GM12878 (cell line): ENCODE measurements around the gene ECM1. TPM values are rescaled to one million over a fixed set of nuclear protein-coding genes. Genes with fewer than 3 reads are reported as not detected.

ENCODE experiments used
- ATAC-seq: fragments of 200-7000 bp; cut with Tn5 transposase; 3 replicates; pipeline ENCODE4 v1.9.1; 2020; ENCODE audit warnings: mild to moderate bottlenecking, moderate library complexity
- BruUV-seq: library from RNA; stranded (reverse); fragments of 400-500 nt; replicated peaks from 2 replicates; lab custom pipeline; 2021; lab: Mats Ljungman, UMichigan
- CTCF ChIA-PET: fragments of 300-600 bp; sonication (Branson Sonifier 250); formaldehyde crosslinking; extraction: SDS; loops from one replicate; lab custom pipeline; 2021; ENCODE audit warnings: inconsistent platforms; lab: Yijun Ruan, JAX
- POLR2A ChIA-PET: fragments of 350-600 bp; formaldehyde crosslinking; extraction: SDS; loops from one replicate; lab custom pipeline; 2021; ENCODE audit warnings: inconsistent platforms; lab: Charles Lee
- RAD21 ChIA-PET: fragments of 300-600 bp; sonication (Branson Sonifier 250); formaldehyde crosslinking; loops from one replicate; lab custom pipeline; 2023; ENCODE audit warnings: antibody characterized with exemption; ENCODE audit not compliant: unreplicated experiment; lab: Charles Lee
- SMC1A ChIA-PET: fragments of 300-600 bp; sonication (Branson Sonifier 250); formaldehyde crosslinking; loops from one replicate; lab custom pipeline; 2023; ENCODE audit not compliant: unreplicated experiment, uncharacterized antibody; lab: Charles Lee
- DNase-seq: peaks from one replicate; pipeline ENCODE4 v3.0.0-alpha.2; 2011; ENCODE audit warnings: low read depth, low spot score
- FAIRE-seq: peaks from 3 replicates; lab custom pipeline; 2011; peaks lifted over from hg19 to GRCh38; lab: Jason Lieb, UNC
- H2AFZ ChIP-seq: 2 replicates; pipeline ENCODE4 v1.6.0; 2011; ENCODE audit warnings: low read depth, low read length, control low read depth; ENCODE audit not compliant: control insufficient read depth
- H3K27ac ChIP-seq: 2 replicates; pipeline ENCODE4 v1.5.1; 2011; ENCODE audit warnings: control low read depth; ENCODE audit not compliant: control insufficient read depth, insufficient read depth
- H3K27me3 ChIP-seq, 2 experiments: replicated peaks in 1 of 2; 2 replicates each; pipeline versions ENCODE4 v1.6.0 to v1.6.1; 2011; ENCODE audit warnings: low read length in 1 of 2; ENCODE audit not compliant: control insufficient read depth in 2 of 2, insufficient read depth in 2 of 2
- H3K36me3 ChIP-seq, 2 experiments: 2 replicates each; pipeline ENCODE4 v1.5.1; 2011; ENCODE audit warnings: low read length in 1 of 2; ENCODE audit not compliant: control insufficient read depth in 2 of 2, insufficient read depth in 2 of 2
- H3K4me1 ChIP-seq: 2 replicates; pipeline ENCODE4 v1.6.1; 2011; ENCODE audit warnings: mild to moderate bottlenecking, low read length, moderate library complexity, mixed read lengths; ENCODE audit not compliant: control insufficient read depth, insufficient read depth
- H3K4me2 ChIP-seq: 2 replicates; pipeline ENCODE4 v1.6.0; 2011; ENCODE audit warnings: control low read depth; ENCODE audit not compliant: control insufficient read depth, insufficient read depth
- H3K4me3 ChIP-seq: fragments of 200-600 bp; sonication (generic); 2 replicates; pipeline ENCODE4 v1.5.1; 2016
- H3K79me2 ChIP-seq: 2 replicates; pipeline ENCODE4 v1.6.0; 2011; ENCODE audit warnings: low read length; ENCODE audit not compliant: control insufficient read depth, insufficient read depth
- H3K9ac ChIP-seq: 2 replicates; pipeline ENCODE4 v1.8.0; 2011; ENCODE audit warnings: low read length, control low read depth, mixed read lengths; ENCODE audit not compliant: control insufficient read depth, insufficient read depth
- H3K9me3 ChIP-seq: replicated peaks from 3 replicates; pipeline ENCODE4 v1.5.1; 2011; ENCODE audit warnings: mild to moderate bottlenecking, low read length; ENCODE audit not compliant: control insufficient read depth, insufficient read depth
- H4K20me1 ChIP-seq: 2 replicates; pipeline ENCODE4 v1.6.0; 2011; ENCODE audit not compliant: control insufficient read depth, insufficient read depth
- CBX3 ChIP-seq: fragments of 200-600 bp; sonication (generic); IDR thresholded peaks from 2 replicates; pipeline ENCODE4 v1.6.1; 2016; ENCODE audit warnings: low read depth, borderline replicate concordance
- CHD2 ChIP-seq: IDR thresholded peaks from 2 replicates; pipeline ENCODE4 v1.6.1; 2011; ENCODE audit warnings: low read depth, low read length, improper control_type of control experiment, borderline replicate concordance
- EGR1 ChIP-seq, 2 experiments: IDR thresholded peaks; 1 replicate in 1 of 2; 2 replicates in 1 of 2; pipeline ENCODE4 v1.6.1; 2011 to 2012; ENCODE audit warnings: low read depth in 2 of 2, low read length in 2 of 2, borderline replicate concordance in 1 of 2, mild to moderate bottlenecking in 1 of 2, moderate library complexity in 1 of 2
- ETV6 ChIP-seq, 2 experiments: fragments of 450-650 bp in 1 of 2; IDR thresholded peaks in 1 of 2; conservative IDR thresholded peaks in 1 of 2; 2 replicates each; pipeline ENCODE4 v1.6.1; 2014; ENCODE audit warnings: antibody characterized with exemption in 1 of 2, borderline replicate concordance in 1 of 2, low read depth in 1 of 2, mild to moderate bottlenecking in 1 of 2, moderate library complexity in 1 of 2
- EZH2 ChIP-seq: IDR thresholded peaks from 2 replicates; pipeline ENCODE4 v1.6.1; 2012; ENCODE audit warnings: low read depth, mild to moderate bottlenecking, control low read depth, inconsistent platforms, low read length, borderline replicate concordance; ENCODE audit not compliant: control insufficient read depth
- KLF5 ChIP-seq: fragments of 450-650 bp; IDR thresholded peaks from 2 replicates; pipeline ENCODE4 v1.6.1; 2014; ENCODE audit warnings: mild to moderate bottlenecking; ENCODE audit not compliant: partially characterized antibody
- NRF1 ChIP-seq: conservative IDR thresholded peaks from 2 replicates; pipeline ENCODE4 v1.6.1; 2011; ENCODE audit warnings: mild to moderate bottlenecking, low read depth, low read length, improper control_type of control experiment
- RAD21 ChIP-seq: IDR thresholded peaks from 2 replicates; pipeline ENCODE4 v1.6.1; 2011; ENCODE audit warnings: mild to moderate bottlenecking, low read depth, low read length, moderate library complexity; ENCODE audit not compliant: insufficient read depth
- RCOR1 ChIP-seq: conservative IDR thresholded peaks from 2 replicates; pipeline ENCODE4 v1.6.1; 2012; ENCODE audit warnings: low read depth, low read length, improper control_type of control experiment
- RELA ChIP-seq: fragments of 450-650 bp; IDR thresholded peaks from 2 replicates; pipeline ENCODE4 v1.8.0; 2014; ENCODE audit warnings: borderline replicate concordance; ENCODE audit not compliant: partially characterized antibody
- SIN3A ChIP-seq: IDR thresholded peaks from 2 replicates; pipeline ENCODE4 v1.6.1; 2012; ENCODE audit warnings: low read depth, low read length, improper control_type of control experiment
- TBL1XR1 ChIP-seq: IDR thresholded peaks from 2 replicates; pipeline ENCODE4 v1.6.1; 2012; ENCODE audit warnings: low read depth, low read length, improper control_type of control experiment
- ZBED1 ChIP-seq: IDR thresholded peaks from 2 replicates; pipeline ENCODE4 v1.6.1; 2016; ENCODE audit warnings: borderline replicate concordance
- WGBS: methylation state at CpG from one replicate; pipeline ENCODE4 v1.1.6; 2016; ENCODE audit warnings: low lambda C conversion rate; ENCODE audit not compliant: insufficient replicate concordance, insufficient coverage; ENCODE audit errors: missing lambda C conversion rate; 5-methylcytosine and 5-hydroxymethylcytosine counted together
- in situ Hi-C: fragments of 300-500 bp; cut with MboI; formaldehyde crosslinking; loops from 9 replicates; pipeline ENCODE4 v1.14.3; 2018; ENCODE audit warnings: mixed read lengths
- intact Hi-C: fragments of 100-400 bp; cut with micrococcal nuclease; formaldehyde crosslinking; loops from one replicate; pipeline ENCODE4 v1.14.2; 2022; ENCODE audit not compliant: unreplicated experiment
- polyA plus RNA-seq, 11 experiments: library from polyadenylated mRNA; depleted of rRNA in 4 of 11; unstranded in 6 of 11; stranded (reverse) in 5 of 11; fragments of >200 nt; fragmentation: Nextera tagmentation in 4 of 11; fragmentation: Illumina TruSeq in 1 of 11; extraction: Ambion mirVana in 4 of 11; extraction: Trizol in 1 of 11; gene quantifications; 1 replicate in 1 of 11; 2 replicates in 10 of 11; pipeline versions ENCODE4 v1.2.1 to v1.2.3, GENCODE V29; 2011 to 2016; ENCODE audit warnings: inconsistent platforms in 2 of 11, missing spikeins in 2 of 11, low read depth in 1 of 11
- total RNA-seq, 4 experiments: library from RNA; depleted of rRNA in 3 of 4; stranded (reverse); fragments of >200 nt in 3 of 4; fragmentation: Illumina TruSeq in 1 of 4; extraction: Trizol in 1 of 4; gene quantifications; 2 replicates each; pipeline versions ENCODE4 v1.2.1 to v1.2.3, GENCODE V29; 2013 to 2021
- TF ChIP-seq, protein P1 (sequence below): fragments of 150-350 bp; IDR thresholded peaks from 2 replicates; pipeline ENCODE4 v1.6.1; 2014; ENCODE audit warnings: mild to moderate bottlenecking, low read depth, low read length
- TF ChIP-seq, protein P2 (sequence below): fragments of 450-650 bp; IDR thresholded peaks from 2 replicates; pipeline ENCODE4 v1.6.1; 2016; ENCODE audit warnings: mild to moderate bottlenecking, moderate library complexity, borderline replicate concordance
- TF ChIP-seq, protein P3 (sequence below): fragments of 450-650 bp; IDR thresholded peaks from 2 replicates; pipeline ENCODE4 v1.6.1; 2018; ENCODE audit warnings: mild to moderate bottlenecking, low read depth, moderate library complexity; ENCODE audit not compliant: partially characterized antibody

The ECM1 gene
- total and polyA plus RNA-seq, 10 of the 15 experiments (the other 5 are each of a cell fraction or from before 2014, with no cell fraction given) = 0.06 to 1.3 (median 0.60) TPM

DNA sequence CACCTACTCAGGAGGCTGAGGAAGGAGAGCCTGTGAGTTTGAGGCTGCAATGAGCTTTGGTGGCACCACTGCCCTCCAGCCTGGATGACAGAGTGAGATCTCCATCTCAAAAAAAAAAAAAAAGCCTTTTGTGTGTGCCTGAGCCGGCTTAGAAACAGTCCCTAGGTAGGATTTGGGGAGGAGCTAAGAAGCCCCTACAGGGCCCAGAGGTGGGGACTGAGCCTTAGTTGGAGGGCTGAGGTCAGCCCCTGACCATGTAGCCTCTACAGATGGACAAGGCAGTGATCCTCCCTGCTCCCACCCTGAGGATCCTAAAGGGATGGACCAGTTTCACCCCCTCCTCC, 43.8 kb downstream of the ECM1 start:
- DNase-seq = no peak
- CTCF ChIA-PET = interaction anchor here (1.1 to 2.9 kb wide), 3 partner anchors 9 to 20 kb away, joined by 3 to 14 read pairs (median 8); no protein-coding TSS in a partner anchor
- Histone ChIP-seq H2AFZ (no peak overlapping the region), H3K4me2 (no peak overlapping the region), H3K4me3 (no peak overlapping the region), H3K27ac (no peak overlapping the region), H3K9me3 (no peaks in the 10 kb centered on the region), H3K36me3 (no peaks in the 10 kb centered on the region), H4K20me1 (no peaks in the 10 kb centered on the region), H3K4me1 (peaks cover 3% of the 10 kb centered on the region; the same call in 1 of the 2 replicates), H3K9ac (no peak overlapping the region), H3K79me2 (no peaks in the 10 kb centered on the region), H3K27me3 (no peaks in the 10 kb centered on the region; a peak in 1 of 4 replicates)
- SMC1A ChIA-PET = interaction anchor here (1.1 kb wide), 1 partner anchor 69 kb away, joined by 3 read pairs; no protein-coding TSS in a partner anchor
- ATAC-seq = no peak
- intact Hi-C loops (no loop called here), in situ Hi-C loops (no loop called here)
- POLR2A ChIA-PET = interaction anchor here (0.7 kb wide), 2 partner anchors 17 to 200 kb away, joined by 3 to 5 read pairs; no protein-coding TSS in a partner anchor
- BruUV-seq = no TSS peak
- RAD21 ChIA-PET = no interaction called here
- FAIRE-seq = peak; percentile 31
- WGBS = 25% methylated on average over 1 of the region's 1 CpG
- TF ChIP-seq, protein P1, sequence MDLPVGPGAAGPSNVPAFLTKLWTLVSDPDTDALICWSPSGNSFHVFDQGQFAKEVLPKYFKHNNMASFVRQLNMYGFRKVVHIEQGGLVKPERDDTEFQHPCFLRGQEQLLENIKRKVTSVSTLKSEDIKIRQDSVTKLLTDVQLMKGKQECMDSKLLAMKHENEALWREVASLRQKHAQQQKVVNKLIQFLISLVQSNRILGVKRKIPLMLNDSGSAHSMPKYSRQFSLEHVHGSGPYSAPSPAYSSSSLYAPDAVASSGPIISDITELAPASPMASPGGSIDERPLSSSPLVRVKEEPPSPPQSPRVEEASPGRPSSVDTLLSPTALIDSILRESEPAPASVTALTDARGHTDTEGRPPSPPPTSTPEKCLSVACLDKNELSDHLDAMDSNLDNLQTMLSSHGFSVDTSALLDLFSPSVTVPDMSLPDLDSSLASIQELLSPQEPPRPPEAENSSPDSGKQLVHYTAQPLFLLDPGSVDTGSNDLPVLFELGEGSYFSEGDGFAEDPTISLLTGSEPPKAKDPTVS = no peak
- TF ChIP-seq CHD2 = no peak
- no peak for TF ChIP-seq EGR1 (IDR thresholded peaks at IDR 0.05; ENCODE audit: borderline replicate concordance in 1 of 2, low read depth in 2 of 2, low read length in 2 of 2)
- TF ChIP-seq EZH2 = no peak
- TF ChIP-seq RCOR1 = no peak
- TF ChIP-seq KLF5 = no peak
- no peak for TF ChIP-seq CBX3
- no peak for TF ChIP-seq SIN3A
- no peak for TF ChIP-seq ETV6 (conservative IDR thresholded peaks at IDR 0.05 in 1 of 2, IDR thresholded peaks at IDR 0.05 in 1 of 2; ENCODE audit: borderline replicate concordance in 1 of 2, low read depth in 1 of 2)
- no peak for TF ChIP-seq TBL1XR1
- TF ChIP-seq, protein P2, sequence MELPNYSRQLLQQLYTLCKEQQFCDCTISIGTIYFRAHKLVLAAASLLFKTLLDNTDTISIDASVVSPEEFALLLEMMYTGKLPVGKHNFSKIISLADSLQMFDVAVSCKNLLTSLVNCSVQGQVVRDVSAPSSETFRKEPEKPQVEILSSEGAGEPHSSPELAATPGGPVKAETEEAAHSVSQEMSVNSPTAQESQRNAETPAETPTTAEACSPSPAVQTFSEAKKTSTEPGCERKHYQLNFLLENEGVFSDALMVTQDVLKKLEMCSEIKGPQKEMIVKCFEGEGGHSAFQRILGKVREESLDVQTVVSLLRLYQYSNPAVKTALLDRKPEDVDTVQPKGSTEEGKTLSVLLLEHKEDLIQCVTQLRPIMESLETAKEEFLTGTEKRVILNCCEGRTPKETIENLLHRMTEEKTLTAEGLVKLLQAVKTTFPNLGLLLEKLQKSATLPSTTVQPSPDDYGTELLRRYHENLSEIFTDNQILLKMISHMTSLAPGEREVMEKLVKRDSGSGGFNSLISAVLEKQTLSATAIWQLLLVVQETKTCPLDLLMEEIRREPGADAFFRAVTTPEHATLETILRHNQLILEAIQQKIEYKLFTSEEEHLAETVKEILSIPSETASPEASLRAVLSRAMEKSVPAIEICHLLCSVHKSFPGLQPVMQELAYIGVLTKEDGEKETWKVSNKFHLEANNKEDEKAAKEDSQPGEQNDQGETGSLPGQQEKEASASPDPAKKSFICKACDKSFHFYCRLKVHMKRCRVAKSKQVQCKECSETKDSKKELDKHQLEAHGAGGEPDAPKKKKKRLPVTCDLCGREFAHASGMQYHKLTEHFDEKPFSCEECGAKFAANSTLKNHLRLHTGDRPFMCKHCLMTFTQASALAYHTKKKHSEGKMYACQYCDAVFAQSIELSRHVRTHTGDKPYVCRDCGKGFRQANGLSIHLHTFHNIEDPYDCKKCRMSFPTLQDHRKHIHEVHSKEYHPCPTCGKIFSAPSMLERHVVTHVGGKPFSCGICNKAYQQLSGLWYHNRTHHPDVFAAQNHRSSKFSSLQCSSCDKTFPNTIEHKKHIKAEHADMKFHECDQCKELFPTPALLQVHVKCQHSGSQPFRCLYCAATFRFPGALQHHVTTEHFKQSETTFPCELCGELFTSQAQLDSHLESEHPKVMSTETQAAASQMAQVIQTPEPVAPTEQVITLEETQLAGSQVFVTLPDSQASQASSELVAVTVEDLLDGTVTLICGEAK = no peak
- TF ChIP-seq, protein P3, sequence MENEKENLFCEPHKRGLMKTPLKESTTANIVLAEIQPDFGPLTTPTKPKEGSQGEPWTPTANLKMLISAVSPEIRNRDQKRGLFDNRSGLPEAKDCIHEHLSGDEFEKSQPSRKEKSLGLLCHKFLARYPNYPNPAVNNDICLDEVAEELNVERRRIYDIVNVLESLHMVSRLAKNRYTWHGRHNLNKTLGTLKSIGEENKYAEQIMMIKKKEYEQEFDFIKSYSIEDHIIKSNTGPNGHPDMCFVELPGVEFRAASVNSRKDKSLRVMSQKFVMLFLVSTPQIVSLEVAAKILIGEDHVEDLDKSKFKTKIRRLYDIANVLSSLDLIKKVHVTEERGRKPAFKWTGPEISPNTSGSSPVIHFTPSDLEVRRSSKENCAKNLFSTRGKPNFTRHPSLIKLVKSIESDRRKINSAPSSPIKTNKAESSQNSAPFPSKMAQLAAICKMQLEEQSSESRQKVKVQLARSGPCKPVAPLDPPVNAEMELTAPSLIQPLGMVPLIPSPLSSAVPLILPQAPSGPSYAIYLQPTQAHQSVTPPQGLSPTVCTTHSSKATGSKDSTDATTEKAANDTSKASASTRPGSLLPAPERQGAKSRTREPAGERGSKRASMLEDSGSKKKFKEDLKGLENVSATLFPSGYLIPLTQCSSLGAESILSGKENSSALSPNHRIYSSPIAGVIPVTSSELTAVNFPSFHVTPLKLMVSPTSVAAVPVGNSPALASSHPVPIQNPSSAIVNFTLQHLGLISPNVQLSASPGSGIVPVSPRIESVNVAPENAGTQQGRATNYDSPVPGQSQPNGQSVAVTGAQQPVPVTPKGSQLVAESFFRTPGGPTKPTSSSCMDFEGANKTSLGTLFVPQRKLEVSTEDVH = no peak
- TF ChIP-seq RELA = no peak
- TF ChIP-seq RAD21 = no peak
- TF ChIP-seq ZBED1 = no peak
- TF ChIP-seq NRF1 = no peak
